Suprapubic skin (tissue), 4 donors: ENCODE measurements around the gene SMIM41. TPM values are rescaled to one million over a fixed set of nuclear protein-coding genes. Genes with fewer than 3 reads are reported as not detected.

Experiments
- DNase-seq, 2 donors: peaks; one replicate each; pipeline ENCODE4 v3.0.0-alpha.2; 2019; ENCODE audit warnings: low spot score in 2 of 2
- H3K27ac ChIP-seq: fragments of 200-600 bp; sonication (generic); one replicate; pipeline ENCODE4 v1.5.1; 2019
- H3K27me3 ChIP-seq: fragments of 200-600 bp; sonication (generic); one replicate; pipeline ENCODE4 v1.5.1; 2019
- H3K36me3 ChIP-seq: fragments of 200-600 bp; sonication (generic); one replicate; pipeline ENCODE4 v1.5.1; 2019
- H3K4me1 ChIP-seq: fragments of 200-600 bp; sonication (generic); one replicate; pipeline ENCODE4 v1.5.1; 2019
- H3K4me3 ChIP-seq: fragments of 200-600 bp; sonication (generic); one replicate; pipeline ENCODE4 v1.5.1; 2019; ENCODE audit warnings: mild to moderate bottlenecking
- H3K9me3 ChIP-seq: fragments of 200-600 bp; sonication (generic); one replicate; pipeline ENCODE4 v1.5.1; 2019
- CTCF ChIP-seq, 2 donors: fragments of 200-600 bp in 1 of 2; fragments of 450-650 bp in 1 of 2; sonication (generic) in 1 of 2; IDR thresholded peaks; one replicate each; pipeline ENCODE4 v1.5.1; 2016 to 2019; ENCODE audit warnings: antibody characterized with exemption in 2 of 2, mild to moderate bottlenecking in 1 of 2, moderate library complexity in 1 of 2
- EP300 ChIP-seq: sonication (generic); formaldehyde crosslinking; IDR thresholded peaks from one replicate; pipeline ENCODE4 v1.6.1; 2017; ENCODE audit warnings: antibody characterized with exemption
- POLR2A ChIP-seq, 2 donors: fragments of 450-650 bp; IDR thresholded peaks; one replicate each; pipeline ENCODE4 v1.6.1; 2017; ENCODE audit warnings: antibody characterized with exemption in 2 of 2, mild to moderate bottlenecking in 2 of 2, moderate library complexity in 2 of 2
- POLR2AphosphoS5 ChIP-seq, 3 donors: sonication (generic); formaldehyde crosslinking; IDR thresholded peaks; one replicate each; pipeline ENCODE4 v1.6.1; 2017; ENCODE audit warnings: antibody characterized with exemption in 3 of 3
- WGBS: methylation state at CpG from one replicate; pipeline ENCODE4 v1.1.5; 2018; 5-methylcytosine and 5-hydroxymethylcytosine counted together
- total RNA-seq, 4 donors: library from RNA; depleted of rRNA; stranded (reverse); fragments of >200 nt; gene quantifications; one replicate each; pipeline ENCODE4 v1.1.0, GENCODE V29; 2016

Gene SMIM41
- total RNA-seq, 4 donors from 2014 or later: 0.51 to 0.57 TPM; not detected in 2

DNA sequence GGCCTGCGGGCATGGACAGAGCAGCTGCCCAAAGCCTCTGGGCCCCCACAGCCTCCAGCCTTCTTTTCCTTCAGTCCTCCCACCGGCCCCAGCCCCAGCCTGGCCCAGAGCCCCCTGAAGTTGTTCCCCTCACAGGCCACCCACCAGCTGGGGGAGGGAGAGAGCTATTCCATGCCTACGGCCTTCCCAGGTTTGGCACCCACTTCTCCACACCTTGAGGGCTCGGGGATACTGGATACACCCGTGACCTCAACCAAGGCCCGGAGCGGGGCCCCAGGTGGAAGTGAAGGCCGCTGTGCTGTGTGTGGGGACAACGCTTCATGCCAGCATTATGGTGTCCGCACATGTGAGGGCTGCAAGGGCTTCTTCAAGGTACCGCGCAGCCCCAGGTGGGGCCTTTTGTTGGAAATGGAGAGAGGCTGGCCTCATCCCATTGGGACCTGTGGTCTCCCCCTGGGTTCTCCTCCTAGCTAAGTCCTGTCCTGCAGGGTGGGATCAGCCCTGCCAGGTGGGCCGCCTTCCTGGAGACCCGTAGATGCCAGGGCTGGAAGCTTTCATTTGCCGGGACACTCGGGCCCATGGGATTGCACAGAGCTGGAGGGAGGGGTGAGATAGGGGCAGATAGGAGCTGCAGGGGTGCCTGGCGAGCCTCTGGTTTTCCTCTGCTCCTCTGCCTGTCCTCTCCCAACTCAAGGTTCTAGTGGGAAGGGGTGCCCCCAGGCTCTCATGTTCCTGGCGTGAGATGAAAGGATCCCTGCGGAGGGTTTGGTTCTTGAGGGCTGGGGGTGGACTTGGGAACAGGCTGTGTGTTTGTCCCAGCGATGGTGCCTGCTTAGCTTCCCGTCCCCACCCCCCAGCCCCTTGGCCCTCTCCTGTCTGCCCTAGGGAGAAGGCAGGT is 24.4 kb upstream of the SMIM41 start:
- Histone ChIP-seq H3K36me3 (peaks cover 50% of the 10 kb centered on the region), H3K4me3 (peak overlapping the region; percentile 74), H3K27me3 (no peaks in the 10 kb centered on the region), H3K4me1 (peaks cover 35% of the 10 kb centered on the region), H3K27ac (peak overlapping the region; percentile 12), H3K9me3 (no peaks in the 10 kb centered on the region)
- DNase-seq: peak in 1 of 2 donors; percentile 76
- TF ChIP-seq POLR2AphosphoS5 (IDR thresholded peaks at IDR 0.05) (no peak), CTCF (IDR thresholded peaks at IDR 0.05) (no peak), EP300 (no peak), POLR2A (IDR thresholded peaks at IDR 0.05) (no peak)
- 93% methylated on average over 17 of the region's 21 CpGs for WGBS

- 69% methylated on average over 16 of the region's 27 CpGs for WGBS
- peak in 1 of 2 donors; percentile 82 for DNase-seq
- H3K27me3 ChIP-seq: no peaks in the 10 kb centered on the region
- TF ChIP-seq EP300 (no peak), POLR2A (IDR thresholded peaks at IDR 0.05) (no peak)
- H3K36me3 ChIP-seq: peaks cover 50% of the 10 kb centered on the region
- H3K27ac ChIP-seq: peak overlapping the region; percentile 52
- no peaks in the 10 kb centered on the region for H3K9me3 ChIP-seq
- H3K4me3 ChIP-seq: peak overlapping the region; percentile 74
- peaks cover 28% of the 10 kb centered on the region for H3K4me1 ChIP-seq
These were observed 23.5 kb upstream of the SMIM41 start for GRCh38 chr12:52055731-52056711.

DNA sequence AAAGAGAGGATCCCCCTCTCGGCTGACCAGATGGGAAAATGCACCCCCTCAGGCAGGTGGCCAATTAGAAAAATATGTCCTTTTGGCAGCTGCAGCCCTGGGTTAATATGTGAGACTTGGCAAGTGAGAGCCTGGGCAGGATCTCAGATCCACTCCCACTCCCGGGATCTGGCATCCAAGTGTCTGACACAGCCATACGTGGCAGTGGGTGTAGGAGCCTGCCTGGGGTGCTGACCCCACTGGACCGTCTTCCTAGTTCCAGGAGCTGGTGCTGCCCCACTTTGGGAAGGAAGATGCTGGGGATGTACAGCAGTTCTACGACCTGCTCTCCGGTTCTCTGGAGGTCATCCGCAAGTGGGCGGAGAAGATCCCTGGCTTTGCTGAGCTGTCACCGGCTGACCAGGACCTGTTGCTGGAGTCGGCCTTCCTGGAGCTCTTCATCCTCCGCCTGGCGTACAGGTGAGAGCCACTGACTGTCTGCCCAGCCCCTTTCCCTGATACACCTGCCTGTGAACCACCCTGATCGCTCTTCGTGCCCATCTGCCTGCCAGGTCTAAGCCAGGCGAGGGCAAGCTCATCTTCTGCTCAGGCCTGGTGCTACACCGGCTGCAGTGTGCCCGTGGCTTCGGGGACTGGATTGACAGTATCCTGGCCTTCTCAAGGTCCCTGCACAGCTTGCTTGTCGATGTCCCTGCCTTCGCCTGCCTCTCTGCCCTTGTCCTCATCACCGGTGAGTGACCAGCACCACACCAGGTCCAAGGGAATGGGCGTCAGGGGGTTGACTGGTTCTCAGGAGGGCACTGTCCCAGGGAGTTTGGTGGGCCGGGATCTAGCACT is 22.5 kb upstream of the SMIM41 start:
- Histone ChIP-seq H3K4me1 (peaks cover 20% of the 10 kb centered on the region), H3K36me3 (peaks cover 50% of the 10 kb centered on the region), H3K27me3 (no peaks in the 10 kb centered on the region), H3K4me3 (peak overlapping the region; percentile 74), H3K27ac (no peak overlapping the region), H3K9me3 (no peaks in the 10 kb centered on the region)
- TF ChIP-seq POLR2A (IDR thresholded peaks at IDR 0.05) (peak in 1 of 2 donors; percentile 5), CTCF (IDR thresholded peaks at IDR 0.05) (no peak)
- no peak for DNase-seq
- WGBS: 74% methylated on average over 17 of the region's 23 CpGs

DNA sequence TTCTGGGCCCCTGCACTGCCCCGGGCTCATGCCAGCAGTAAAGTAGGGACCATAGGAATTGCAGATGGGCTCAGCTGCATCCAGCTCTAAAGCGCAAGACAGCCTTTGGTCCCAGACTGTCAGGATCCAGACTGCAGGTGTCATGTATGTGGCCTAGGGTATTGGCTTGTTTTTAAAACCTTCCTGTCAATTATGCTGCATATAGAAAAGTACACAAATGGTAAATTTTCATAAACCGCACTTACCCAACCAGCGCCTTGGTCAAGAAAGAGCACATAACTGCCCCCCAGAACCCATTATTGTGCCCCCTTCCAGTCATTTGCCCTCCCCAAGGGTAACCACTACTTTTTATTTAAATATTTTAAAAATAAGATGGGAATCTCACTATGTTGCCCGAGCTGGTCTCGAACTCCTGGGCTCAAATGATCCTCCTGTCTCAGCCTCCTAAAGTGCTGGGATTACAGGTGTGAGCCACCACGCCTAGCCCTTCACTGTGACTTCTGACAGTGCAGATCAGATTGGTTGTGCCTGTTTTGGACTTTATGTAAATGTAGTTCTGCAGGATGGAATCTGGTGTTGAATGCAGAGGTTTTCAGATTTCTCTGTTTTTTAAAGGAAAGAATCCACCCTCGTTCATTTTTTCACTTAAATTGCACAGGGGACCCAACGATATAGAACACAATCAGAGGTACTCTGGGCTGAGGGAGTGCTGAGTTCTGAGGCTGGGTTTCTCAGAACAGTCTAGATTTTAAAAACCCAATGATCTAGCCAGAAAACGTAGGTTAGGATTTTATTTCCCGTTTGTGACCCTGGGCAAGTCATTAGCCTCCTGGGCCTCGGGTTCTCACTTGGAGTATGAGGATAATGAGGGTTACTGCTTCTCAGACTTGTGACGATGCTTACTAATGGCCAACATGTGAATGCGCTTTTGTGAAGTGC is 21.6 kb upstream of the SMIM41 start:
- no peaks in the 10 kb centered on the region for H3K9me3 ChIP-seq
- TF ChIP-seq EP300 (no peak), CTCF (IDR thresholded peaks at IDR 0.05) (no peak), POLR2A (IDR thresholded peaks at IDR 0.05) (no peak), POLR2AphosphoS5 (IDR thresholded peaks at IDR 0.05) (no peak)
- H3K4me1 ChIP-seq: peaks cover 17% of the 10 kb centered on the region
- H3K27me3 ChIP-seq: no peaks in the 10 kb centered on the region
- peaks cover 50% of the 10 kb centered on the region for H3K36me3 ChIP-seq
- H3K27ac ChIP-seq: no peak overlapping the region
- H3K4me3 ChIP-seq: peak overlapping the region; percentile 74
- no peak for DNase-seq
- WGBS: 78% methylated on average over 14 of the region's 14 CpGs
